ENCODE data around the gene TBC1D2.

DNA sequence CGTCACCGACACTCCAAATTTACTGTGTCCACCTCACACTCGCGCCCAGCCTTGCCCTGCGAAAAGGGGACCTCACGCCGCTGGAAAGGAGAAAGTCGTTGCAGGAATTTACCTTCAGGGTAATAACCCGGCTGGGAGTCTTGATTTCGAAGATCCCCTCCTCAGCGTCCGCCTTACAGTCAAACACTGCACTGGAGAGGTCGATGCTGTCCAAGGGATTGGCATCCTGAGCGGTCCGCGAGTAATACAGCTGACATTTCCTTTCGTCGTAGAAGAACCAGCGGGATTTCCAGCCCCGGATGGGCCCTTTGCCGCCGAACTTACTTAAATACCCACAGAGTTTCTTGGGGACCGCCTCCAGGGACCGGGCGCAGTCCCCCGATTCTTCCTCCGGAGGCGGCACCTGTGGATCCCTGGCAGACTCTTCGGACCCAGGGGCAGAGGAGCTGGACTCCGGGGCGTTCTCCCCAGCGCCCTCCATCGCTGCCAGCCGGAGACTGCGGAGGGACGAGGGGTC, 330 bp downstream of the TBC1D2 start:
- TF ChIP-seq CTCF (IDR thresholded peaks at IDR 0.05; ENCODE audit: low read depth, low read length, missing input control) (no peak), NR2F2 (IDR thresholded peaks at IDR 0.05) (no peak), GABPA (IDR thresholded peaks at IDR 0.05 in 1 of 2, conservative IDR thresholded peaks at IDR 0.05 in 1 of 2) (no peak), RXRA (IDR thresholded peaks at IDR 0.05) (no peak)
- TF ChIP-seq, protein P1, sequence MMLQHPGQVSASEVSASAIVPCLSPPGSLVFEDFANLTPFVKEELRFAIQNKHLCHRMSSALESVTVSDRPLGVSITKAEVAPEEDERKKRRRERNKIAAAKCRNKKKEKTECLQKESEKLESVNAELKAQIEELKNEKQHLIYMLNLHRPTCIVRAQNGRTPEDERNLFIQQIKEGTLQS (IDR thresholded peaks at IDR 0.05): no peak

Data from liver (tissue), 3 donors.